PFSK-1 (cell line): ENCODE data around the gene CYP4F2.

Source experiments
- FOXP2 ChIP-seq: optimal IDR thresholded peaks from 2 replicates; pipeline ENCODE3; 2011; ENCODE audit warnings: borderline replicate concordance, control low read depth, inconsistent platforms; ENCODE audit not compliant: insufficient read depth; ENCODE audit errors: extremely low read length, extremely low read depth
- POLR2AphosphoS5 ChIP-seq: IDR thresholded peaks from 2 replicates; pipeline ENCODE4 v1.6.1; 2012; ENCODE audit warnings: low read depth, mild to moderate bottlenecking, control low read depth, low read length, moderate library complexity
- SIN3A ChIP-seq: IDR thresholded peaks from 2 replicates; pipeline ENCODE4 v1.6.1; 2012; ENCODE audit warnings: mild to moderate bottlenecking, low read length, moderate library complexity, borderline replicate concordance; ENCODE audit not compliant: insufficient read depth
- TAF1 ChIP-seq: IDR thresholded peaks from 2 replicates; pipeline ENCODE4 v1.6.1; 2012; ENCODE audit warnings: low read length, control low read depth, borderline replicate concordance; ENCODE audit not compliant: insufficient read depth
- TF ChIP-seq, protein P1 (sequence below), 2 experiments: IDR thresholded peaks; 2 replicates each; pipeline versions ENCODE4 v1.6.1 to v1.8.0; 2011 to 2012; ENCODE audit warnings: low read depth in 2 of 2, low read length in 2 of 2, control low read depth in 1 of 2, inconsistent platforms in 1 of 2, mild to moderate bottlenecking in 1 of 2, moderate library complexity in 1 of 2; ENCODE audit not compliant: insufficient read depth in 1 of 2

- TF ChIP-seq POLR2AphosphoS5 (no peak), SIN3A (no peak), FOXP2 (no peak), TAF1 (no peak)
- TF ChIP-seq, protein P1, sequence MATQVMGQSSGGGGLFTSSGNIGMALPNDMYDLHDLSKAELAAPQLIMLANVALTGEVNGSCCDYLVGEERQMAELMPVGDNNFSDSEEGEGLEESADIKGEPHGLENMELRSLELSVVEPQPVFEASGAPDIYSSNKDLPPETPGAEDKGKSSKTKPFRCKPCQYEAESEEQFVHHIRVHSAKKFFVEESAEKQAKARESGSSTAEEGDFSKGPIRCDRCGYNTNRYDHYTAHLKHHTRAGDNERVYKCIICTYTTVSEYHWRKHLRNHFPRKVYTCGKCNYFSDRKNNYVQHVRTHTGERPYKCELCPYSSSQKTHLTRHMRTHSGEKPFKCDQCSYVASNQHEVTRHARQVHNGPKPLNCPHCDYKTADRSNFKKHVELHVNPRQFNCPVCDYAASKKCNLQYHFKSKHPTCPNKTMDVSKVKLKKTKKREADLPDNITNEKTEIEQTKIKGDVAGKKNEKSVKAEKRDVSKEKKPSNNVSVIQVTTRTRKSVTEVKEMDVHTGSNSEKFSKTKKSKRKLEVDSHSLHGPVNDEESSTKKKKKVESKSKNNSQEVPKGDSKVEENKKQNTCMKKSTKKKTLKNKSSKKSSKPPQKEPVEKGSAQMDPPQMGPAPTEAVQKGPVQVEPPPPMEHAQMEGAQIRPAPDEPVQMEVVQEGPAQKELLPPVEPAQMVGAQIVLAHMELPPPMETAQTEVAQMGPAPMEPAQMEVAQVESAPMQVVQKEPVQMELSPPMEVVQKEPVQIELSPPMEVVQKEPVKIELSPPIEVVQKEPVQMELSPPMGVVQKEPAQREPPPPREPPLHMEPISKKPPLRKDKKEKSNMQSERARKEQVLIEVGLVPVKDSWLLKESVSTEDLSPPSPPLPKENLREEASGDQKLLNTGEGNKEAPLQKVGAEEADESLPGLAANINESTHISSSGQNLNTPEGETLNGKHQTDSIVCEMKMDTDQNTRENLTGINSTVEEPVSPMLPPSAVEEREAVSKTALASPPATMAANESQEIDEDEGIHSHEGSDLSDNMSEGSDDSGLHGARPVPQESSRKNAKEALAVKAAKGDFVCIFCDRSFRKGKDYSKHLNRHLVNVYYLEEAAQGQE (IDR thresholded peaks at IDR 0.05; ENCODE audit: insufficient read depth in 1 of 2, low read depth in 2 of 2, low read length in 2 of 2): no peak
Observed at GRCh38 chr19:15928321-15928720, 30.4 kb upstream of the CYP4F2 start.
